ENCODE data around the gene BUB1.

Gene BUB1

GRCh38 chr2:110718990-110719389 lies 41.1 kb upstream of the BUB1 start:
- no peak overlapping the region for H3K4me3 ChIP-seq (replicated peaks; ENCODE audit: low read depth, low read length)
- DNase-seq (ENCODE audit: low read depth), result no peak
- TF ChIP-seq, protein P1, sequence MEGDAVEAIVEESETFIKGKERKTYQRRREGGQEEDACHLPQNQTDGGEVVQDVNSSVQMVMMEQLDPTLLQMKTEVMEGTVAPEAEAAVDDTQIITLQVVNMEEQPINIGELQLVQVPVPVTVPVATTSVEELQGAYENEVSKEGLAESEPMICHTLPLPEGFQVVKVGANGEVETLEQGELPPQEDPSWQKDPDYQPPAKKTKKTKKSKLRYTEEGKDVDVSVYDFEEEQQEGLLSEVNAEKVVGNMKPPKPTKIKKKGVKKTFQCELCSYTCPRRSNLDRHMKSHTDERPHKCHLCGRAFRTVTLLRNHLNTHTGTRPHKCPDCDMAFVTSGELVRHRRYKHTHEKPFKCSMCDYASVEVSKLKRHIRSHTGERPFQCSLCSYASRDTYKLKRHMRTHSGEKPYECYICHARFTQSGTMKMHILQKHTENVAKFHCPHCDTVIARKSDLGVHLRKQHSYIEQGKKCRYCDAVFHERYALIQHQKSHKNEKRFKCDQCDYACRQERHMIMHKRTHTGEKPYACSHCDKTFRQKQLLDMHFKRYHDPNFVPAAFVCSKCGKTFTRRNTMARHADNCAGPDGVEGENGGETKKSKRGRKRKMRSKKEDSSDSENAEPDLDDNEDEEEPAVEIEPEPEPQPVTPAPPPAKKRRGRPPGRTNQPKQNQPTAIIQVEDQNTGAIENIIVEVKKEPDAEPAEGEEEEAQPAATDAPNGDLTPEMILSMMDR (IDR thresholded peaks at IDR 0.05; ENCODE audit: low read length, missing control alignments), result no peak

- TF ChIP-seq, protein P1 (IDR thresholded peaks at IDR 0.05; ENCODE audit: low read length, missing control alignments), result no peak
- H3K4me3 ChIP-seq (replicated peaks; ENCODE audit: low read depth, low read length), result no peak overlapping the region
- DNase-seq (ENCODE audit: low read depth), result no peak
These were observed 40.5 kb upstream of the BUB1 start for GRCh38 chr2:110718382-110718781.

GRCh38 chr2:110717734-110718133 lies 39.9 kb upstream of the BUB1 start:
- TF ChIP-seq, protein P1 (IDR thresholded peaks at IDR 0.05; ENCODE audit: low read length, missing control alignments), result no peak
- no peak overlapping the region for H3K4me3 ChIP-seq (replicated peaks; ENCODE audit: low read depth, low read length)
- DNase-seq (ENCODE audit: low read depth), result peak; percentile 41

GRCh38 chr2:110716959-110717645 lies 39.2 kb upstream of the BUB1 start:
- TF ChIP-seq, protein P1 (IDR thresholded peaks at IDR 0.05; ENCODE audit: low read length, missing control alignments), result no peak
- DNase-seq (ENCODE audit: low read depth), result peak; percentile 14
- H3K4me3 ChIP-seq (replicated peaks; ENCODE audit: low read depth, low read length), result no peak overlapping the region

- TF ChIP-seq, protein P1 (IDR thresholded peaks at IDR 0.05; ENCODE audit: low read length, missing control alignments), result no peak
- H3K4me3 ChIP-seq (replicated peaks; ENCODE audit: low read depth, low read length), result no peak overlapping the region
- DNase-seq (ENCODE audit: low read depth), result no peak
These were observed 36.8 kb upstream of the BUB1 start for GRCh38 chr2:110714452-110715224.

DNA sequence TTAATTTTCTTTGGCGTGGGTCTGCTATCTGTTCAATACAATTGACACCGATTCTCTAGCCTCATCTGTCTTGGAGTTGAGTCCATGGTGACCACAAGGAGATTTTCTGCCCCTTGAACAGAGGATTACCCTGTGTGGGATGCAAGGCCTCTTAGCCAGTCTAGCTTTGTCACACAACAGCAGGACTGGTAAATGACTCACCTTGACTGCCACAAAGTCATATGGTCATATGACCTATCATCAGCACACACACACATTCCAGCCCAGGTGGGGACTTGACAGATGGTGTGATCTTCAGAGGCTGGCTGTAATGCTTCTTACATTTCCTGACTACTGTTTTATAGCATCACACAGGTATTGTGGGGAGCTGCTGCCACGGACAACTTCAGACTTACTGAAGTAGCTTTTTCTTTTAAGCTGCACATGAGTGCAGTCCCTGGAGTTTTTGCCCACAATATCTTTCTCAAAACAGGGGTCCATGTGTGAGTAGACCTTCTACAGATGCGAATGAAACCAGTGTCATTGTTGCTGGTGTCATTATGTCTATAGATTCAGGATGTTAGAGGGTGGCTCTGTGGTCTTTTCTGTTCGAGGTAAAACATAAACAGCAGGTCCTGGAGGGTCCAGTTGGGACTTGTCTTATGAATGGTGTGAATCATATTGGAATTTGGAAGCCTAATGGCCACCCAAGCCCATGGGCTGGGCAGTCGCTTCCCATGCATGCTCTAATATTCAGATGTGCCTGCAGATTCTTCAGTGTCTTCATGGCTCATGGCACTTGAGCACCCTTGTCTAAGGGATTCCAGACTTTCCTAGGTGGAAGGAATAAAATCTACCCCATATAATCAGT lies 35.9 kb upstream of the BUB1 start:
- H3K4me3 ChIP-seq (replicated peaks; ENCODE audit: low read depth, low read length), result no peak overlapping the region
- no peak for DNase-seq (ENCODE audit: low read depth)
- TF ChIP-seq, protein P1 (IDR thresholded peaks at IDR 0.05; ENCODE audit: low read length, missing control alignments), result no peak

All from fibroblast of pulmonary artery (primary cell).